H9 (cell line): ENCODE measurements around the gene PHTF1. TPM values are rescaled to one million over a fixed set of nuclear protein-coding genes. Genes with fewer than 3 reads are reported as not detected.

Source experiments
- DNase-seq: peaks from one replicate; pipeline ENCODE4 v3.0.0-alpha.2; 2017
- H2AFZ ChIP-seq: one replicate; pipeline ENCODE4 v1.6.1; 2013; ENCODE audit warnings: mild to moderate bottlenecking, low read length, control low read depth, moderate library complexity
- H2AK5ac ChIP-seq: 2 replicates; pipeline ENCODE4 v1.6.1; 2013; ENCODE audit warnings: low read length, control low read depth, mixed read lengths; ENCODE audit not compliant: insufficient read length
- H2BK120ac ChIP-seq: one replicate; pipeline ENCODE4 v1.6.1; 2013; ENCODE audit warnings: low read depth, mild to moderate bottlenecking, low read length, control low read depth, inconsistent platforms; ENCODE audit not compliant: poor library complexity, severe bottlenecking
- H2BK12ac ChIP-seq: 2 replicates; pipeline ENCODE4 v1.6.1; 2013; ENCODE audit warnings: low read length, control low read depth, mixed read lengths, low read depth; ENCODE audit not compliant: insufficient read length
- H2BK15ac ChIP-seq: 2 replicates; pipeline ENCODE4 v1.6.1; 2013; ENCODE audit warnings: low read depth, low read length, control low read depth
- H2BK20ac ChIP-seq: one replicate; pipeline ENCODE4 v1.6.1; 2013; ENCODE audit warnings: low read depth, mild to moderate bottlenecking, low read length, control low read depth, inconsistent platforms; ENCODE audit not compliant: poor library complexity, severe bottlenecking
- H2BK5ac ChIP-seq: 2 replicates; pipeline ENCODE4 v1.6.1; 2013; ENCODE audit warnings: low read length, control low read depth, mixed read lengths; ENCODE audit not compliant: insufficient read length
- H3K14ac ChIP-seq: 2 replicates; pipeline ENCODE4 v1.6.1; 2013; ENCODE audit warnings: low read length, control low read depth; ENCODE audit not compliant: insufficient read depth
- H3K18ac ChIP-seq: 2 replicates; pipeline ENCODE4 v1.6.1; 2013; ENCODE audit warnings: low read depth, mild to moderate bottlenecking, mixed read lengths, low read length, control low read depth; ENCODE audit not compliant: insufficient read length
- H3K23ac ChIP-seq: 2 replicates; pipeline ENCODE4 v1.6.1; 2013; ENCODE audit warnings: low read length, control low read depth, mixed read lengths, low read depth; ENCODE audit not compliant: insufficient read length
- H3K23me2 ChIP-seq: 2 replicates; pipeline ENCODE4 v1.6.1; 2013; ENCODE audit warnings: low read depth, mild to moderate bottlenecking, mixed read lengths, low read length, control low read depth; ENCODE audit not compliant: insufficient read length, poor library complexity, severe bottlenecking
- H3K27ac ChIP-seq: 2 replicates; pipeline ENCODE4 v1.5.1; 2013; ENCODE audit warnings: low read length, control low read depth, mixed read lengths, low read depth; ENCODE audit not compliant: insufficient read length
- H3K27me3 ChIP-seq: 2 replicates; pipeline ENCODE4 v1.6.1; 2013; ENCODE audit warnings: low read length, control low read depth, inconsistent platforms; ENCODE audit not compliant: insufficient read depth
- H3K4ac ChIP-seq: 2 replicates; pipeline ENCODE4 v1.6.1; 2013; ENCODE audit warnings: low read depth, mild to moderate bottlenecking, control low read depth, inconsistent platforms, low read length, moderate library complexity
- H3K4me1 ChIP-seq: 2 replicates; pipeline ENCODE4 v1.6.1; 2013; ENCODE audit warnings: low read length, control low read depth, inconsistent platforms; ENCODE audit not compliant: insufficient read depth
- H3K4me2 ChIP-seq: 2 replicates; pipeline ENCODE4 v1.6.1; 2013; ENCODE audit warnings: low read length, control low read depth, mixed read lengths; ENCODE audit not compliant: insufficient read length, insufficient read depth
- H3K56ac ChIP-seq: 2 replicates; pipeline ENCODE4 v1.6.1; 2013; ENCODE audit warnings: low read depth, mild to moderate bottlenecking, mixed read lengths, low read length, control low read depth; ENCODE audit not compliant: insufficient read length
- H3K79me1 ChIP-seq: 2 replicates; pipeline ENCODE4 v1.6.1; 2013; ENCODE audit warnings: low read depth, mild to moderate bottlenecking, moderate library complexity, low read length, control low read depth, inconsistent platforms; ENCODE audit not compliant: insufficient read depth, poor library complexity, severe bottlenecking
- H3K79me2 ChIP-seq: 2 replicates; pipeline ENCODE4 v1.6.1; 2013; ENCODE audit warnings: low read length, control low read depth, inconsistent platforms; ENCODE audit not compliant: insufficient read depth
- H3K9ac ChIP-seq: 2 replicates; pipeline ENCODE4 v1.6.1; 2013; ENCODE audit warnings: low read length, control low read depth, mixed read lengths; ENCODE audit not compliant: insufficient read length; ENCODE audit errors: extremely low read depth
- H3K9me3 ChIP-seq: one replicate; pipeline ENCODE4 v1.6.1; 2013; ENCODE audit warnings: low read depth, low read length, inconsistent platforms; ENCODE audit not compliant: control insufficient read depth
- H3T11ph ChIP-seq: one replicate; pipeline ENCODE4 v1.6.1; 2013; ENCODE audit warnings: mild to moderate bottlenecking, low read length, control low read depth, inconsistent platforms
- H4K20me1 ChIP-seq: one replicate; pipeline ENCODE4 v1.6.1; 2013; ENCODE audit not compliant: control insufficient read depth, insufficient read length, insufficient read depth
- H4K5ac ChIP-seq: 2 replicates; pipeline ENCODE4 v1.6.1; 2013; ENCODE audit warnings: low read depth, mild to moderate bottlenecking, mixed read lengths, low read length, control low read depth; ENCODE audit not compliant: insufficient read length
- H4K8ac ChIP-seq: replicated peaks from 2 replicates; pipeline ENCODE4 v1.6.1; 2013; ENCODE audit warnings: low read length, control low read depth, mixed read lengths, low read depth; ENCODE audit not compliant: insufficient read length
- H4K91ac ChIP-seq: 2 replicates; pipeline ENCODE4 v1.6.1; 2013; ENCODE audit warnings: low read depth, mild to moderate bottlenecking, moderate library complexity, mixed read lengths, low read length, control low read depth; ENCODE audit not compliant: insufficient read length
- H3K27ac Mint-ChIP-seq, 3 experiments: 2 replicates in 2 of 3; 3 replicates in 1 of 3; pipeline ENCODE4 v1.8.0; 2020 to 2021; ENCODE audit warnings: mixed read lengths in 3 of 3, mild to moderate bottlenecking in 1 of 3, moderate library complexity in 1 of 3
- H3K27me3 Mint-ChIP-seq: 2 replicates; pipeline ENCODE4 v1.8.0; 2021; ENCODE audit warnings: low read depth, mild to moderate bottlenecking, moderate library complexity, mixed read lengths
- H3K36me3 Mint-ChIP-seq, 3 experiments: 2 replicates in 2 of 3; 3 replicates in 1 of 3; pipeline ENCODE4 v1.8.0; 2020 to 2021; ENCODE audit warnings: low read depth in 3 of 3, mixed read lengths in 3 of 3; ENCODE audit not compliant: insufficient read depth in 1 of 3
- H3K4me1 Mint-ChIP-seq, 2 experiments: 2 replicates each; pipeline ENCODE4 v1.8.0; 2020; ENCODE audit warnings: mixed read lengths in 2 of 2
- H3K4me3 Mint-ChIP-seq, 2 experiments: 2 replicates in 1 of 2; 3 replicates in 1 of 2; pipeline ENCODE4 v1.8.0; 2020 to 2021; ENCODE audit warnings: mild to moderate bottlenecking in 2 of 2, mixed read lengths in 2 of 2, moderate library complexity in 1 of 2
- H3K9me3 Mint-ChIP-seq, 2 experiments: 2 replicates in 1 of 2; 3 replicates in 1 of 2; pipeline ENCODE4 v1.8.0; 2020; ENCODE audit warnings: mild to moderate bottlenecking in 2 of 2, mixed read lengths in 2 of 2, moderate library complexity in 1 of 2
- WGBS: extraction: QIAGEN DNeasy Blood & Tissue Kit; methylation state at CpG from one replicate; pipeline ENCODE4 v1.1.7; 2013; ENCODE audit warnings: missing lambda C conversion rate, low lambda C conversion rate, mixed read lengths; ENCODE audit not compliant: insufficient read length; ENCODE audit errors: extremely low coverage; 5-methylcytosine and 5-hydroxymethylcytosine counted together
- total RNA-seq: library from RNA; stranded (reverse); gene quantifications from 2 replicates; pipeline ENCODE4 v1.2.1, GENCODE V29; 2021
- TF ChIP-seq, protein P1 (sequence below): fragments of 200-600 bp; sonication (generic); conservative IDR thresholded peaks from 3 replicates; pipeline ENCODE4 v1.8.0; 2021; ENCODE audit warnings: antibody characterized with exemption, mild to moderate bottlenecking

PHTF1 gene
- total RNA-seq, 1 experiment from 2014 or later = 28.4 TPM

DNA sequence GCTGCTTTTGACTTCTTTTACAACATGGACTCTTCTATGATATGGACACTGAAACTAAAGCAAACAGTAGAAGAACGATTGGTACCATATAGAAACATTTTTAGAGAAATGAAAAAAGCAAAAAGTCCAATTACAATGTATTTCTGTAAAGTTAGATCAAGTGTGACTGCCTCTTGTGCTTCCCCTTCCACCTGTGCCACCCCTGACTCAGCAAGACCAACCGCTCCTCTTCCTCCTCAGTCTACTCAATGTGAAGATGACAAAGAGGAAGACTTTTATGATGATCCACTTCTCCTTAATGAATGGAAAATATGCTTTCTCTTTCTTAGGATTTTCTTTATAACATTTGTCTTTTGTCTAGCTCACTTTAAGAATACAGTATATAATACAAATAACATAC lies 66.9 kb downstream of the PHTF1 start:
- H4K91ac ChIP-seq = no peak overlapping the region
- peaks cover 18 to 19% of the 10 kb centered on the region in 2 experiments for H3K9me3 Mint-ChIP-seq
- H3K79me2 ChIP-seq = no peaks in the 10 kb centered on the region
- no peak overlapping the region for H3T11ph ChIP-seq
- no peak overlapping the region for H2BK5ac ChIP-seq
- H3K27me3 Mint-ChIP-seq = no peaks in the 10 kb centered on the region
- H3K23me2 ChIP-seq = no peaks in the 10 kb centered on the region
- no peak overlapping the region for H3K9ac ChIP-seq
- H4K20me1 ChIP-seq = no peaks in the 10 kb centered on the region
- no peak overlapping the region for H2BK12ac ChIP-seq
- no peak for DNase-seq
- H3K27ac Mint-ChIP-seq = no peak overlapping the region
- no peak overlapping the region for H3K27ac ChIP-seq
- TF ChIP-seq, protein P1, sequence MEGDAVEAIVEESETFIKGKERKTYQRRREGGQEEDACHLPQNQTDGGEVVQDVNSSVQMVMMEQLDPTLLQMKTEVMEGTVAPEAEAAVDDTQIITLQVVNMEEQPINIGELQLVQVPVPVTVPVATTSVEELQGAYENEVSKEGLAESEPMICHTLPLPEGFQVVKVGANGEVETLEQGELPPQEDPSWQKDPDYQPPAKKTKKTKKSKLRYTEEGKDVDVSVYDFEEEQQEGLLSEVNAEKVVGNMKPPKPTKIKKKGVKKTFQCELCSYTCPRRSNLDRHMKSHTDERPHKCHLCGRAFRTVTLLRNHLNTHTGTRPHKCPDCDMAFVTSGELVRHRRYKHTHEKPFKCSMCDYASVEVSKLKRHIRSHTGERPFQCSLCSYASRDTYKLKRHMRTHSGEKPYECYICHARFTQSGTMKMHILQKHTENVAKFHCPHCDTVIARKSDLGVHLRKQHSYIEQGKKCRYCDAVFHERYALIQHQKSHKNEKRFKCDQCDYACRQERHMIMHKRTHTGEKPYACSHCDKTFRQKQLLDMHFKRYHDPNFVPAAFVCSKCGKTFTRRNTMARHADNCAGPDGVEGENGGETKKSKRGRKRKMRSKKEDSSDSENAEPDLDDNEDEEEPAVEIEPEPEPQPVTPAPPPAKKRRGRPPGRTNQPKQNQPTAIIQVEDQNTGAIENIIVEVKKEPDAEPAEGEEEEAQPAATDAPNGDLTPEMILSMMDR = no peak
- H2BK120ac ChIP-seq = no peak overlapping the region
- no peak overlapping the region for H2BK20ac ChIP-seq
- H3K4me1 ChIP-seq = no peaks in the 10 kb centered on the region
- no peak overlapping the region for H4K8ac ChIP-seq
- H3K36me3 Mint-ChIP-seq = peaks cover 50 to 64% (median 57%) of the 10 kb centered on the region in 3 experiments
- H3K27me3 ChIP-seq = no peaks in the 10 kb centered on the region
- no peak overlapping the region for H4K5ac ChIP-seq
- no peak overlapping the region for H2AFZ ChIP-seq
- H3K18ac ChIP-seq = no peak overlapping the region
- no peak overlapping the region for H2BK15ac ChIP-seq
- H3K23ac ChIP-seq = no peak overlapping the region
- no CpG with 5 or more reads among the region's 2 CpGs for WGBS
- no peak overlapping the region for H3K14ac ChIP-seq
- H3K56ac ChIP-seq = no peak overlapping the region
- no peak overlapping the region for H3K4me3 Mint-ChIP-seq
- no peak overlapping the region for H2AK5ac ChIP-seq
- no peak overlapping the region for H3K4ac ChIP-seq
- no peak overlapping the region for H3K4me2 ChIP-seq
- H3K9me3 ChIP-seq = no peaks in the 10 kb centered on the region
- H3K79me1 ChIP-seq = no peaks in the 10 kb centered on the region
- no peaks in the 10 kb centered on the region for H3K4me1 Mint-ChIP-seq
